KBM-7 (cell line): ENCODE results near the gene PLPPR1.
"Not testable (repeated sequence)": the region's sequence is repeated elsewhere in the genome, so short reads cannot be mapped to it uniquely, and the experiment has no call there.

ENCODE experiments used
- DNase-seq: peaks from one replicate; pipeline ENCODE4 v3.0.0-alpha.2; 2015
- in situ Hi-C: fragments of 300-500 bp; cut with MboI; formaldehyde crosslinking; loops from 2 replicates; pipeline ENCODE4 v1.14.3; 2020; ENCODE audit warnings: low sequenced_read_pairs, low pct_unique_long_range_greater_than_20kb, mixed read lengths

PLPPR1 gene

GRCh38 chr9:101114317-101114716 is 85.8 kb downstream of the PLPPR1 start:
- in situ Hi-C loops: no loop called here
- DNase-seq: no peak

DNA sequence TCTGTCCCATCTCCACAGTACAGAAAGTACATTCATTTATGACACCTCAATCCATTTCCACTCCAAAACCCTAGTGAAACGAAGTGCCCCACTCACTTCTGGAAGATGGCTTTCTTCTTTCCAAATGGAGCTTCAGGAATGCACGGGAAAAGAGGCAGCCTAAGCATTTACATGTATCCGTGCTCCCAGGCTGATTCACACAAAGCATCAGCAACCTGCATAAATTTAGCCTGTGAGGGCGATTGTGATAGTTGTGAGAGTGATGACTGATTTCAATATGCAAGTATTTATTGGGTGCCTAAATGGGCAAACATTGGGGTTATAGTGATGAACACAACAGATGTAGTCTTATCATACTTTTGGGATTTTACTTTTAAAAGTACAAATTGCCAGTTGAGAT is 86.6 kb downstream of the PLPPR1 start:
- in situ Hi-C loops: no loop called here

GRCh38 chr9:101117161-101117560 is 88.6 kb downstream of the PLPPR1 start:
- no peak for DNase-seq
- in situ Hi-C loops: no loop called here

More for the DNA sequence above, 86.6 kb downstream of the PLPPR1 start:
- no peak for DNase-seq

DNA sequence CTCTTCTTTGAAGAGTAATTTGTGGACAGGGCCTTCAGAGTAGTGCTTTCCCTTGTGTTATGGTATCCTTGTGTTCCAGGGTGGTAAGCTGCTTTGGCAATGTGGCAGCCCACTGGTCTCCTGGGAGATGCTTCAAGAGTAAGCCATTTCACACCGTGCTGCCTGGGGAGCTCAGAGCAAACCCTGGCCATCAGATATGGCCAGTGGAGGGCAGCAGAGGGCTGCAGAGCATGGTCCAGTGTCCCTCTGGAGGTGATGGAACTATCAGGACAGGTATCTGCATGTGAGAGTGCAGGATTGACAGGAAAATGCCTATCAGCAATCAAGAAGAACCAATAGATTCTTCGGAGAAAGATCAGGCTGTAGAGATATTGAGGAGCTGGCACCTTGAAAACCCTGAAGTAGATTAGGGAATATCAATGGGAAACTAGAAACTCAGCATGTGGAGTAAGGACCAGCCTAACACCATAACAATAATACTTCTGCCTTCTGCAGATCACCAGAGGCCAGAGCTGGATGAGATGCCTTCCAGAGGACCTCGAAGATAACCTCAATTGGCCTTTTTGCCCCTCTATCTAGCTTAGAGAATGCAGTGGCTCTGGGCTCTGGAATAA is 90.8 kb downstream of the PLPPR1 start:
- in situ Hi-C loops: no loop called here
- DNase-seq: peak; percentile 33

DNA sequence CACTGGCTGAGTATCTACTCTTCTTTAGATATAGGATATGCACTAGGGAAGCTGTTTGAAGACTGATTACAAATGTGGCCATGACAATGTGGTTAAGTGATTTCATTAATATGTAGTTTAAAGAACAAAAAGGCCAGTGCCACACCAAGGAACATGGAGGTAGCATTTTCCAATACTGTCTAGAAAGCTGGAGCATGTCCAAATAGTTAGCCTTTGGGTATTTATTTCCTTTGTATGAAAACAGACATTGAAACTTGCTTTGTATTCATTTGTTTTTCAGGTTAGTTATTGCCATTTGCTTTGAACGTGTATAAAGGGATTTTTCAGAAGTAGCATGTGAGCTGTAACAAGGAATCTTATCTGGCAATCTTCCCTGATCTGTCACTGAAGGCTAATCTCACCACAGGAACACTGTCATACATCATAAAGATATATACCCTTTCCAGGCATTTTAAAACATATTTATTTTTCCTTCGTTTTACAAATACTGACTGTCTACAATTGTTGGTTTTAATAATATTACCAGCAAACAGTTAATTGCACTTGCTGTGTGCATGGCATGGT is 93.4 kb downstream of the PLPPR1 start:
- in situ Hi-C loops: no loop called here
- no peak for DNase-seq

- in situ Hi-C loops: no loop called here
- no peak for DNase-seq
Measured at GRCh38 chr9:101126556-101126955, 98.0 kb downstream of the PLPPR1 start.

GRCh38 chr9:101127369-101127768 is 98.8 kb downstream of the PLPPR1 start:
- in situ Hi-C loops, DNase-seq: not testable (repeated sequence)

- no peak for DNase-seq
- in situ Hi-C loops: no loop called here
Measured at GRCh38 chr9:101128623-101129022, 100.1 kb downstream of the PLPPR1 start.

DNA sequence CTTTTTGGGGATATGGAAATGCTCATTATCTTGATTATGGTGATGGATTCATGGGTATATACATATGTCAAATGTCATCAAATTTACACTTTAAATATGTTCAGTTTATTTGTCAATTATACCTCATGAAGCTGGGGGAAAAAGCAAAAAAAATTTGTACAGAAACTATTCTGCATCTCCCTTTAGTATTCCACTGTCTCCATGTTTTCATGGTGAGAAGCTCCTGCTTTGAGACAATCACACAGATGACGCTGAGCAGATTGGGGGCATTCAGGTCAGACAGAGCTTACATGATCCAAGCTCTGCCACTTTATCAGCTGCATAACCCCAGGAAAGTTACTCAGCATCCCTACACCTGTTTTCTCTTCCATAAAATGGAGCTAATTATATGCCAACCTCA is 101.5 kb downstream of the PLPPR1 start:
- DNase-seq: no peak
- in situ Hi-C loops: no loop called here

GRCh38 chr9:101131326-101131725 is 102.8 kb downstream of the PLPPR1 start:
- DNase-seq: no peak
- in situ Hi-C loops: no loop called here

DNA sequence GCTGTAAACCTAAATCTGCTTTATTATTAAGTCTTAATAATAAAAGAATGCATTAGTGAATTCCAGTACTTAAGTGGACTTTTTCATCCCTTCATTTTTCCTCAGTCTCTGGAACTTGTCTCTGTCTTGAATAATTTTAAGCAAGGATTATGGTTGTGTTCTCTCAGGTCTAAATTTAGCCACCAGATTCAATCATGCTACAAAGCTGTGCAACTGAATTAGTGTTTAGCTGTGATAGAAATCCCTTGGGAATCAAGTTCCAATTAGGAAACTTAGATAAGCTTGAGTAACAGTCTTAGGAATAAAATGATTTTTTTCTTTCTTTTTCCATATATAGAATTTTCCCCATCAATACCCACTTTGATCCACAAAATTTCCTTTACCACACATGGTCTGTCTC is 104.3 kb downstream of the PLPPR1 start:
- DNase-seq: no peak
- in situ Hi-C loops: no loop called here

- in situ Hi-C loops: no loop called here
- DNase-seq: no peak
Measured at GRCh38 chr9:101138509-101138908, 110.0 kb downstream of the PLPPR1 start.

GRCh38 chr9:101139082-101139481 is 110.6 kb downstream of the PLPPR1 start:
- in situ Hi-C loops: no loop called here

GRCh38 chr9:101140764-101141163 is 112.2 kb downstream of the PLPPR1 start:
- no peak for DNase-seq
- in situ Hi-C loops: no loop called here

More at GRCh38 chr9:101139082-101139481, 110.6 kb downstream of the PLPPR1 start:
- DNase-seq: no peak

GRCh38 chr9:101146508-101146907 is 118.0 kb downstream of the PLPPR1 start:
- no peak for DNase-seq
- in situ Hi-C loops: no loop called here

GRCh38 chr9:101148344-101148743 is 119.8 kb downstream of the PLPPR1 start:
- in situ Hi-C loops: no loop called here
- no peak for DNase-seq

DNA sequence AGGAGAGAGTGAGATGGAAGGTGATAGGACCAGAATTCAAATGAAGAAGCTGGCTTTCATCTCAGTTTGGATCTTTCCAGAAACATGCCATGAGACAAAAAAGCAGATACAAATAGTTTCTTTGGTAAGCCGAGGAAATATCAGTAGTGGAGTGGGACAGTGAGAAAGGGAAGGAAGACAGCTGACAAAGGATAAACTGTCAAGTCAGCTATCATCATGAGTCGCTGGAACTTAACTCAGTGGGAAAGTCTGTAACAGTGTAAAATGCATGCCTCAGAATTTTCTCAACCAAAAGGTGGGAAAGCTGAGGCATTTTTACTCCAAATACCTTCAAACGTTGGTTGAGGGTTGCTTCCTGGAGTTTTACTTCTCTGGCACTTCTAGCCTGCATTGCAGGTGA is 129.8 kb downstream of the PLPPR1 start:
- in situ Hi-C loops: no loop called here
- no peak for DNase-seq

DNA sequence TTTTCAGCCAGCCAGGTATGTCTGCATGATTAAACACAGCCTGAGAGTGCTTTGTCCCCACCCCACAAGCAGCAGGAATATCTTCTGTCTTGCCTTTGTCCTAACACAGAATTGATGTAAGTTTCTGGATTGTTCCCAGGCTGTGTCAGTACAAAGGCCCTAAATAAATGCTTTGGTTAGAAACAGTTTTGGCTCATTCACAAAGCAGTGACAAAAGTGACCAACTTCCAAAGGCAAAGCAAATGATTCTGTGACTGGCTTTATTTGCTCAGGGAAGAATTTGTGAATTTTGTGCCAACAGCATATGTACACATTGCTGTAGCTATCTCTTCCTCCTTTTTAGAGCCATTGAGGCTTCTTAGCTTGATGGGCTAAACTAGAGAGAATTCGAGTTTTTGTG is 133.7 kb downstream of the PLPPR1 start:
- in situ Hi-C loops: no loop called here
- no peak for DNase-seq

DNA sequence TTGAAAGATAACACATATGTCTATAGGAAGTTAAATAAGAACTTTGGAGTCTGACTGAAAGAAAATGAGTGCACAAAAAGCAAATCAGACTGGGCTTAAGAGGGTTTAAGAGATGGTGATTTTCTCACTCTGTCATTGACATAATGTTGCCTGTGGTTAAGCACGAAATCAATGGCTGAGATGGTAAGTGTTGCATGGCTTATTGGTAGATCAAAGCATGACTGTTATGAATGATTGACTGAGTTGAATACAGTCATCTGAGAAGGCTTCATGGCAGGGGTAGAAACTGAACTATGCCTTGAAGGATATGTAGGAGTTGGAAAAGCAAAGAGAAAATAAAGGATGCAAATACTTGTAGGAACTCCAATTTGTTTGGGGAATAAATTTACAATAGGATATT is 136.6 kb downstream of the PLPPR1 start:
- DNase-seq: no peak
- in situ Hi-C loops: no loop called here

DNA sequence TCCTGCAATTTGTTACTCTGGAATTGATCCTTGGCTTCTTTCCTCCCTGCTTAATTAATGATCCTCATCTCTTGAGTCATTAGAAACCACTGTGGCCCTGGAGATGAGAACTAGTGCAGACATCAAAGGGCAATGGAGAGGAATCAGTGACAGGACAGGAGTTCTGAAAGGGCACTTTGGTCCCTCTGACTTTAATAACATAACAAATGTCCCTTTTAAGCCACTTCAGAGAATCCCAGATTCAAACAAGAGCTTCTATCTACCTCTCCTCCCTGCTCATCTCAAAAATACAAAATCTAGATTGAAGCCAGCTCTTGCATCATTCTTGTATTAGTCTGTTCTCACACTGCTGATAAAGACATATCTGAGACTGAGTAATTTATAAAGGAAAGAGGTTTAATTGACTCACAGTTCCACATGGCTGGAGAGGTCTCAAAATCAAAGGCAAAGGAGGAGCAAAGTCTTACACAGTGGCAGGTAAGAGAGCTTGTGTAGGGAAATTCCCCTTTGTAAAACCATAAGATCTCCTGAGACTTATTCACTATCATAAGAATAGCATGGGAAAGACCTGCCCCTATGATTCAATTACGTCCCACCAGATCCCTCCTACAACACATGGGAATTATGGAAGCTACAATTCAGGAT is 139.1 kb downstream of the PLPPR1 start:
- in situ Hi-C loops: no loop called here
- DNase-seq: no peak

DNA sequence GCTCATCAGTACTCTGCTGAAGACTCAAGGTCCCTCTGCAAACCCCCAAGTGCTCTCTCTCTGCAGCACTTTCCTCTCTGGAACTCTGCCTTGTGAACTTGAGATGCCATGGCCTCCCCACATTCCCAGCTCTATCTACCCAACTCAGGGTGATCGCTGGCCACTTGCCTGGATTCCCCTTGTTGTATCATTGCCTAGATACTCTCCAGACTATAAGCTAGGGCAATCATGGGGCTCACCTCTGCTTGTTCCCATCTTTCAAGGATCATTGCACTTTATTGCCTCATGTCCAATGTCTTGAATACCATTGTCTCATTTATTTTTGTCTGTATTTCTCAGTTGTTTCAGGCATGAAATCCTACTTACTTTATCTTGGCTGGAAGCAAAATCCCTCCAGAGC is 144.1 kb downstream of the PLPPR1 start:
- in situ Hi-C loops: no loop called here
- DNase-seq: no peak
